ENCODE measurements around the gene NTSR2.
A peak's percentile ranks its signal among the peaks of the same experiment; 100 is the strongest.

Gene NTSR2

DNA sequence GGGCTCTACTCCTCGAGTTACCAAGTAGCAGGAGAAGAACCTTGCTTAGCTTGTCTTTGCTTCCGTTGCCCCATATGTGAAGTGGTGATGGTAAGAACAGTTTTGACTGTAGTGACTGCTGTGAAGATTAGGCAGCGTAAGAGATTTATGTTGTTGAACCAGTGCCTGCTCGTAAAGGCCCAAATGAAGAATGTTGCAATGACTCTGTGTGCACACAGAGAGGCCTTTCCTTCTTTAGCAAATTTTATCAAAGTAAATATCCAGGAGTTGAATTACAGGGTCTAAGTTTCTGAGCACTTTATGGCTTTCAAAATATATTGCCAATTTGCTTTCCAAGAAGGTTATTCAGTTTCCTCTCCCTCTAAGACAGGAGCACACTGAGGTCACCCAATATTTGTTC, 14.5 kb downstream of the NTSR2 start:
- DNase-seq = no peak

- no peak for DNase-seq
Observed at GRCh38 chr2:11652553-11652952, 17.4 kb downstream of the NTSR2 start.

GRCh38 chr2:11651856-11652548, 18.0 kb downstream of the NTSR2 start:
- no peak for DNase-seq

DNA sequence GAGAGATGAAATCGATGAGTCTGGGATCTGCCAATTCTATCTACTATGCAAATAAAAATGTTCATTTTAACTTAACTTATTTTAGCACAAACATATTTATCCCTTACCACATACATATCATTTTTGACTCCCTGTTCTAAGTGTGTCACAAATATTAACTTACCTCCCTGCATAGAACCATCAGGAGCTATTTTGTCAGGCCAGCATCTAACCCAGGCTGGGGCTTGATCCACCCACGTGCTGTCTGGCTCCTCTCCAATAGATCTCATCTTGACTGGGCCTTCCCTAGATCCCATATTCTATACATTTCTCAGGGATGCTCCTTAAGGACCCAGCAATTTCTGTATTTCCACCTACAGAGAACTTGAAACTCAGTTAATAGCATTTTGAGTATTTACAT, 20.9 kb downstream of the NTSR2 start:
- DNase-seq = no peak

DNA sequence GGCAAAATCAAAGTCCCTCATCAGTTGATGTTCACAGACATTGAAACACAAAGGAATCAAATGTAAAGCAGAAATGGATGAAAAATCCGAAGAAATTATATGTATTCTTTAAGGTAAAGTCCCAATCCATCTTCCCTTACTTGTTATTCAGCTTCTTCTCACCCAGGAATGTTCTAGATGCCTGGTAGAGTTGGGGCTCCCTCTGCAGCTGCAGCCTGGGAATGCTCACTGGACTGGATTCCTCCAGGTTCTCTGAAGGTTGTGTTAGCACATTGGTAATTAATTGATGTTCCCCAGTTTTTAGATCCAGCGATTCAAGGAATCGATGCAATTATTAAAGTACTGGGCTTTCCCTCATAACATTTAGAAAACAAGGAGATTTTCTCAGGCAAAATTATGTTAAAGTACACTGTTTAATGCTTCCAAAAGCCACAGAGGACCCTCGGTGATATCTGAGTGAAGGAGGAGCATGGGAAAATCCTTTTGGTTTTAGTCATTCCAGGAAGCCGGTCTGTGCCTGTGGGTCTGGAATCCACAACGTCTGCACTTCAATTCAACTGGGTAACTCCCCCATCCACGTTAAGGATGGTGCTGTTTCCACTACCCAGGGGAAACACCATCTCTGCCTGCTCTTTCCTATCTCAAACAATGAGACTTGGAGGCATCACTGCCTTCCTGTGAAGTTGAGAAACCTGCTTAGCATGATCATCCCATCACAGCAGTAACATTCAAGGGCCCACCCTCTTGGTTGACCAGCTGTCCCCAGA, 22.0 kb downstream of the NTSR2 start:
- no peak for DNase-seq

DNA sequence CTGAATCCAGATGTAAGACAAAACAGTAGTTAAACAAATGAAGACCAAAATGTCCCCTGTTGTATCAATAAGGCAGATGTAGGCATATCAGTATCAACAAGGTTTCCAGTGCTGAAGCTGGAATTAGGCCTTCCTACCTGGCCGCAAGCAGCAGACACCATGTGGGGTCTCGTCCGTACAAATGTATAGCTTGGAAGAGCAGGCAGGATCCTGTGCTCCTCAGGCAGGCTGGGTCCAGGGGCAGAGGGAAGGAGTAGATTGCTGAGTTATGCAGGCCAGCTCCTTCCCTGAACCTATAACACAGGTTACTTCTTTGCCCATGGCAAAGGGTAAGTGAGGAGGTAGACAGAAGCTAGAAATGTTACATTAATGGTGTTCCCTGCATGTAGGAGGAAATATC, 23.5 kb downstream of the NTSR2 start:
- no peak for DNase-seq

- DNase-seq = no peak
Observed at GRCh38 chr2:11644293-11644692, 25.7 kb downstream of the NTSR2 start.

DNA sequence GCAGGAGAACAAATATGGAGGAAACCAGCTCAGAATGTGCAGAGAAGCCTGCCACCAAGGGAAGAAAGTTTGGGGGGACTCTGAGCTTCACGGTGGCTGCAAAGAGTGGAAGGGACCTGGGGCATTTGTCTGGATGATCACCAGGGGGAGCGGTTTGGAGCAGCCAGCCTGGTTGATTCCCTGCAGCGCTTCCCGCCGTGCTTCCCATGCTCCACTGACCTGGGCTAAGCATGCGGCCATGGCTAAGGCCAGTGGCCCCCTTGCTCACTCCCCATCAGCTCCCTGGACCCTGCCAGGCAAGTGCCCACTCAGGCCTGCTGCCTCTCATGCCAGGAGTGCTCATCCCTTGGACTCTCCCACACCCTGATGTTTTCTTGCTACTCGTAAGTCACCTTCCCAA, 27.0 kb downstream of the NTSR2 start:
- no peak for DNase-seq

- DNase-seq = no peak
Observed at GRCh38 chr2:11640132-11640531, 29.9 kb downstream of the NTSR2 start.

DNA sequence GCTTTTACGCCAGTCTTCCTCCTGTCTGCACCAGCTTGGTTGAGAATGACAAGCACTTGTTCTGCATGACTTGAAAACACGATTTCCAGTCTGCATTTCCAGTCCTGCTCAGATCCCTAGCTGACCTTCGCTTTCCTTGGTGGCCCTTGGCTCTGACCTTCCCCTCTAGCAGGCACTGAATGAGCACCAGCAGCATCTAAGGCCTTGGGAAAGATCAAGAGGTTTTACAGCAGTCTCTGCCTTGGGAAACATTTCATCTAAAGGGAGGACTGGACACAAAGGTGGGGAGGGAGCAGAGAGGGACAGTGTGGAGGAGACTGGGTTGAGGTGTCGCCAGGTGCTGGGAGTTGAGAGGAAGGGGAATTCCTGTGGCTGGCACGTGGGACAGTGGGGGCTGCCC, 30.5 kb downstream of the NTSR2 start:
- no peak for DNase-seq

DNA sequence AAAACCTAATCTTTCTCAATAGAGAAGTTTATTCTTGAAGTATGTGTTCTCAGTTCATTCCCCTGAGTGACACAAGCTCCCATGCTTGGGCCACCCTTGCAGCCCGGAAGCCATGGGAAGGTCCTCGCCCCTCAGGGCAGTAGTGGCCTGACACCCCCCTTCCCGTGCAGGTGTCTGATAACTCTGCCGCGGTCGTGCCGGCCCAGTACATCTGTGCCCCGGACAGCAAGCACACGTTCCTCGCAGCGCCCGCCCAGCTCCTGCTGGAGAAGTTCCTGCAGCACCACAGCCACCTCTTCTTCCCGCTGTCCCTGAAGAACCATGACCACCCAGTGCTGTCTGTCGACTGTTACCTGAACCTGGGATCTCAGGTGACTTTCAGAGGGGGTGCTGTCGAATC, 32.4 kb downstream of the NTSR2 start:
- no peak for DNase-seq

DNA sequence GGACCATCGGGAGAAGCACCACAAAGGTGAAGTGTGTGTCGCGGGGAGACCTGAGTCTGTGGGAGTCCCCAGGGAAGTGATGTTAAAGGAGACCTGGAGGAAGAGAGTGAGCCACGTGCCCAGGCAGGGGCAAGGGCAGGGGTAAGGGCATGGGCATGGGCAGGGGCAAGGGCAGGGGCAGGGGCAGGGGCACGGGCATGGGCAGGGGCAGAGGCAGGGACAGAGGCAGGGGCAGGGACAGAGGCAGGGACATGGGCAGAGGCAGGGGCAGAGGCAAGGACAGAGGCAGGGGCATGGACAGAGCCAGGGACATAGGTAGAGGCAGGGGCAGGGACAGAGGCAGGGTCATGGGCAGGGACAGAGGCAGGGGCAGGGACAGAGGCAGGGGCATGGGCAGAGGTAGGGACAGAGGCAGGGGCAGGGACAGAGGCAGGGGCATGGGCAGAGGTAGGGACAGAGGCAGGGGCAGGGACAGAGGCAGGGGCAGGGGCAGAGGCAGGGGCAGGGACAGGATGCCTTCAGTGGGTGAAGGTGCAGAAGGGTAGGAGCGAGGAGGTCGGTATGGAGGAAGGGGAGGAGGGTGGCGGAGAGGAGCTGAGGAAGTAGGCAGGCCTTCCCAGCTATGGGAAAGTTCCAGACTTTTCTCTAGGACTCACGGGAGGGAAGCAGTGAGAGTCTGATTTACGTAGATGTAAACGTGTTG, 33.3 kb downstream of the NTSR2 start:
- no peak for DNase-seq

GRCh38 chr2:11635141-11635540, 34.9 kb downstream of the NTSR2 start:
- no peak for DNase-seq

DNA sequence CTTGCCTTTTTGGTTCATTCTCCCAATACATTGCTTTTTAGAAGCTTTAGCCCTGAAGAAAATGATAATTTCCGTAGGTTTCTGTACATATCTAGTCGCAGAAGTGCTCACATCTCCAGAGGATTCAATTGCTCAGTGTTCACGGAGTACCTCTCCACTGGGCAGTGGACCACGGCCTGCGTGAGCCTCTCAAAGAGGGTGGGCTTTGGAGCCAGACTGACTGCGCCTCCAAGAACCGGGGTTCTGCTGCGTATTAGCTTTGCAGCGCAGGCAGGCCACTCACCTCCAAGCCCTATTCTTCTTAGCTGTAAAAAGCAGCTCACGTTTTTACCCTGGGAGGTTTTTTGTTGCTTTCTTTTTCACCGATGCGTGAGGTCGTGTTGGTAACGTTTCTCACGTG, 35.4 kb downstream of the NTSR2 start:
- DNase-seq = no peak

DNA sequence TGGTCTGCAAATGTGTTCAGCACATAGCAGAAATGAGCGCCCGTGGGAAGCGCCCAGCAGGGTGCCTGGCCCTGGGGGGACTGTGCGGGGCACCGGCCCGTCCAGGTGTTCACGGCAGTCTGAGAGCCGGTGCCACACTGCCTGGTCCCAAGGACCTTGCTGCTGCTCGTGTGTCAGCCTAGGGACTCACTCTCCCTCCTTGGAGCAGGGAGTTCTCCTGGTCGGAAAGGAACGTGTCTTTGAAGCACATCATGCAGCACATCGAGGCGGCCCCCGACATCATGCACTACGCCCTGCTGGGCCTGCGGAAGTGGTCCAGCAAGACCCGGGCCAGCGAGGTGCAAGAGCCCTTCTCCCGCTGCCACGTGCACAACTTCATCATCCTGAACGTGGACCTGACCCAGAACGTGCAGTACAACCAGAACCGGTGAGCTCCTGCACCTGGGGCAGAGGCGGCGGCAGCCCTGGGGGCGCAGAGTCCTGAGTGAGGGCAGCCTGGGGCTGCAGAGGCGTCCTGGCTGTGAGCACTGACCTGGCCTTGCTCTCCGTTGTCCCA, 36.0 kb downstream of the NTSR2 start:
- no peak for DNase-seq

DNA sequence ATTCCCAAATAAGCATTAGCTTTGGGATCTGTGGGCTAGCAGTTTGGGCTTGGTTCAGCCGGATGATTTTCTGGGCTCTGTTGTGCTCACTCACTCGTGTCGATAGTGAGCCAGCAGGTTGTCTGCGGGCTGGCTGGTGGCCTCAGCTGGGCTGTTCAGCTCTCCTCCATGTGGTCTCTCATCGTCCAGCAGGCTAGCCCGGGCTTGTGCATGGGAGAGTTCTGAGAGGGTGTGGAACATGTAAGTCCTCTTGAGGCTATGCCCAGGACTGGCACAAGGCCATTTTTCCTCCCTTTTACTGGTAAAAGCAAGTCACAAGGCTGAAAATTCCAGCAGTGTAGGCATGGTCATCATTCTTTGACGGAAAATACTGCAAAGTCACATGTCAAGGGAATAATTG, 38.5 kb downstream of the NTSR2 start:
- peak; percentile 10 to 43 for DNase-seq

DNA sequence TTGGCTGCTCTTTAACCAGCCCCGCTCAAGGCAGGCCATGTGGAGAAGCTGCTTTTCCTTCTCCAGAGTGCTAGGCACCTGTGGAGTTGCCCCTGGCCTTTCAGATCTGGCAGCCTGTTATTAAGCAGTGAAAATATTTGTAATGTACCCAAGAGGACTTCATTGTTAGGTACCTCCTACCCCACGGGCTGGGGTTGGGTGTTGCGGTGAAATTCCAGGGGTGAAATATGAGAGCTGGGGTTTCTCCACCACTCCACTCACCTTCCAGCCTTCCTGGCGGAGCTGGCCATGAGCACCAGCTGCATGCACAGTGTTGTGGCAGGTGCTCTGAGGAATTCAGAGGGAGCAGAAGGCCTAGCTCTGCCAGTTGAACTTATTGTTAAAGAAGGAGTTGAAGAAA, 39.1 kb downstream of the NTSR2 start:
- peak in 1 of 2 experiments; percentile 7 for DNase-seq

- no peak for DNase-seq
Observed at GRCh38 chr2:11629851-11630250, 40.1 kb downstream of the NTSR2 start.

DNA sequence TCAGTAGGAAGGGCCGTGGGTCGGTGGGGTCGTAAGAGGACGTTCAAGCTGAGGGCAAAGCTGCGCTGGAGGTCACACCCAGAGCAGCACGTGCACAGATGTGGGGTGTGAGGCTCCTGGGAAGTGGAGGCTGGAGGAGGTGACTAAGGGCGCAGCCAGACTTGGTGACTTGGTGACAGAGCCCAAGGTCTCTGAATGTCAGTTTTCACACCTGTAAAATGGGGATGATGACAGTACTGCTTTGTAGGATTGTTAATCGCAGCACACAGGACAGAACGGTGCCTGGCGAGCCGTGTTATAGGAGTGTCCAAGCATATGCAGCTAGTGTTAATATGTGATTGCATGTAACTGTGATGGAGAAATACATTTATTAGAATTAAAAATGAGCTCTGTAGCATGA, 40.8 kb downstream of the NTSR2 start:
- no peak for DNase-seq

GRCh38 chr2:11628675-11629074, 41.3 kb downstream of the NTSR2 start:
- DNase-seq = no peak

DNA sequence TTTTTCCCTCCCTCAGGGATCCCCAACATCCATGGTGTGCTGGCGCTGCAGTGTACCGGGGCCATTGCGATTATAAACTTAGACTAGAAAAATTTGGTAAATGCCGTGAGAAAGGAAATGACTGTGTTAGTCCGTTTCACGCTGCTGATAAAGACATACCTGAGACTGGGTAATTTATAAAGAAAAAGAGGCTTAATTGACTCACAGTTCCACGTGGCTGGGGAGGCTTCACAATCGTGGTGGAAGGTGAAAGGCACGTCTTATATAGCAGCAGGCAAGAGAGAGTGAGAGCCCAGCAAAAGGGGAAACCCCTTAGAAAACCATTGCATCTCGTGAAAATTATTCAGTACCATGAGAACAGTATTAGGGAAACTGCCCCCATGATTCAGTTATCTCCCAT, 44.3 kb downstream of the NTSR2 start:
- DNase-seq = no peak

DNA sequence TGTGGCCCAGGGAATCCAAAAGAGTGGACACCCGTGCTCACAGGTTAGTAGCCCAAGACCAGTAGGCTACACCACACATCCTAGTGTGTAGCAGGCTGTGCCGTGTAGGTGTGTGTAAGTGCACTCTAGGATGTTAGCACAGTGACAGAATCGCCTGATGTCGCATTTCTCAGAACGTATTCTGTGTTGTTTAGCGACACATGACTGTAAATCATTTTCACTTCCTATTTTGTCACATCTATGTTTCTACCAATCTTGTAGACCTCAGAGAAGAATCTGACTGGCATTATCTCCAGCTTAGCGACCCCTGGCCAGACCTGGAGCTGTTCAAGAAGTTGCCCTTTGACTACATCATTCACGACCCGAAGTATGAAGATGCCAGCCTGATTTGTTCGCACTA, 45.1 kb downstream of the NTSR2 start:
- DNase-seq = no peak

DNA sequence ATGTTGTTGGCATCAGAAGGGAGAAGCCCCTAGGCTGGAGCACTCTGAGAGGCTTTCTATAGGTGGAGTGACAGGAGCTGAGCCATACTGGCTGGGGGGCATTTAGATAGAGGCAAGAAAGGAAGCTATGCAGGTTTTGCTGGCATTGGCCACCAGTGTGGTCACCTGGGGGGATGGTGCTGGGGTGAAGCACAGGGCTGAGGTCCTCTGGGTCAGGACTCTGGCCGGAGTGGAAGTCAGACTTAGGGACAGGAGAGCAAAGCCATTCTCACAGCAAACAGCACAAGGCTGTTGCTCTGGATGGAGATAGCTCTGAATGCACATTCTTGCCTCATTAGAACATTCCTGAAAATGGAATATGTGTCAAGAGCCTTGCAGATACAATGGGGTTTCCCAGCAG, 47.4 kb downstream of the NTSR2 start:
- DNase-seq = no peak

DNA sequence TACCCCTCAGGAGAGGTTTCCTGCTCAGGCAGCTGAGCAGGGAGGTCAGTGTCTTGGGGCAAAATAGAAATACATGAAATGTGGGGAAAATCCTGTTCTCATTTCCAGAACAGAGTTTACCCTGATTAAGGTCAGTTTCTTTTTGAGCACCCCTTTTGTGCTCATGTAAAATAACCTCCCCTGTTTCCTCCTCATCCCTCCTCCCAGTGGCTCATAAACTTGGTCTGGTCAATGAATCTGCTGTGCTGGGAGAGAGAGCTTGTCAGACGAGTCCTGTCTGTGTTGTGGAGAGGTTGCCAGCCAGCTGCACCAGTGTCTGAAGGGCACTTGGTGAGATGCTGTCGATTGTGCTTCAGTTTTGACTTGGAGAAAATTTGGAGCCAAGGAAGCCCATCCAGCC, 48.6 kb downstream of the NTSR2 start:
- DNase-seq = no peak
